GM21526 (cell line): ENCODE data around the gene TMIE.
"Not testable (repeated sequence)": the region's sequence is repeated elsewhere in the genome, so short reads cannot be mapped to it uniquely, and the experiment has no call there.

Experiments
- ATAC-seq: cut with Tn5 transposase; IDR thresholded peaks from one replicate; pipeline ENCODE4 v1.9.1; 2021; ENCODE audit warnings: moderate library complexity; ENCODE audit not compliant: unreplicated experiment, low FRiP score

Gene TMIE

DNA sequence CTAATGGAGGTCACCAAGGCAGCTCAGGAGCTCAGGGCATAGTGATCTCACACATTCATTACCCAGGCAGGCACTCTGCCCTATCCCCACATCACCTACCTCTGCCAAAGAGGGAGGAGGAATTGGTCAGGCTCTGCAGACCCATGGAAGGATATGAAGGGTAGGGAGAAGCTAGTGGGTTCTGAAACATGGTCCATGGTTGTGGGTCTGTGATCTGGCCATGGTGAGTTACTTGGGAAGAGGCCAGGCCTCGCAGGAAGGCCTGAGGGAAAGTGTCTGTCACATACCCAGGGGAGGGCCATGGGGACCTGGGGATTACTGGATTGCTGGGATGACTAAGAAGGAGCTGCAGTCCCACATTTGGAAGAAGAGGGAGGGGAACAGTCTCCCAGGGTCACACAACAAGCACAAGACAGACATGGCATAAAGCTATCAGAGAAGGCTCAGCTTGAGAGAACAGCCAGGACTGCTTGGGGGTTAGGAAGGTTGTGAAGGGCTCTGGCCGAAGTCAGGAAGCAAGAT is 17.9 kb downstream of the TMIE start:
- ATAC-seq, result no peak

DNA sequence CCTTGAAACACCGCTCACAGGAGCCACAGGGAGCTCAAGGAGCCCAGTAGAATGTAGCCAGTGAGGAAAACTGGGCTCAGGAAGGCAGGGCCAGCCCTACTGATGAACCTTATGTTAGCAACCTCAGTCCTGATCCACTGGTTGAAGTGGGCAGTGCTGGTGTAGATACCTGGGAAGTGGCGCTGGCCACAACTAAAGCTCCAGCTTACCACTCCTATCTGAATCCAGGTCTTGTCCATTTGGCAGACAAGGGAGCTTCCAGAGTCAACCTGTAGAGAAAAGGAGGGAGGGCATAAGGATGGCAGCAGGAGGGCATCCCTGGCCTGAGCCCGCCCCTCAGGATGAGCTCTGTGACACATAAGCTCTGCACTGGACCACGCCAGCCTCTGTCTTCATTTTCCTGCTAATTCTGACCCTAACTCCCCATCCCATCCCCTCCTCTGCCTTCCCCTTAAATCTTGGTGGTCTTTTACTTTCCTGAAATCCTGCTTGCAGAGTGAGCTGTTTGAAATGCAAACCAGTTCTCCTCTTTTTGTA is 18.6 kb downstream of the TMIE start:
- ATAC-seq, result no peak

GRCh38 chr3:46721009-46721408 is 19.8 kb downstream of the TMIE start:
- ATAC-seq, result no peak

GRCh38 chr3:46722443-46722842 is 21.3 kb downstream of the TMIE start:
- ATAC-seq, result no peak

DNA sequence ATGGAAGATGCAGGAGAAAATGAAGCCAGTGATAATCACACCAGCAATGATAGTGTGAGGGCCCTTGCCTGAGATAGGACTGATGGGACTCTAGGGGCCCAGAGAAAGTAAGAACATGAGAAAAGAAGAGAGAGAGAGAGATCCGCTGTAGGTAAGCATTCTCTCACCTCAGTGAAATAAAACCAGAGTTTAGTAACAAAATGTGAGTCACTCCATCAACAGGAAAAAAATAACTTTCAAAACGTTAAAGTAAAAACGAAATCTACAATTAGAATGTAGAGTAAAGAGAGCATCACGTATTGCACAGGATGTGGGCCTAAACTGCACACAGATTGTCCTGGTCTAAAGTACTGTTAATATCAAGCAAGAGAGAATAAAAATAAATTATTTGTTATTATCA is 23.2 kb downstream of the TMIE start:
- ATAC-seq, result no peak

DNA sequence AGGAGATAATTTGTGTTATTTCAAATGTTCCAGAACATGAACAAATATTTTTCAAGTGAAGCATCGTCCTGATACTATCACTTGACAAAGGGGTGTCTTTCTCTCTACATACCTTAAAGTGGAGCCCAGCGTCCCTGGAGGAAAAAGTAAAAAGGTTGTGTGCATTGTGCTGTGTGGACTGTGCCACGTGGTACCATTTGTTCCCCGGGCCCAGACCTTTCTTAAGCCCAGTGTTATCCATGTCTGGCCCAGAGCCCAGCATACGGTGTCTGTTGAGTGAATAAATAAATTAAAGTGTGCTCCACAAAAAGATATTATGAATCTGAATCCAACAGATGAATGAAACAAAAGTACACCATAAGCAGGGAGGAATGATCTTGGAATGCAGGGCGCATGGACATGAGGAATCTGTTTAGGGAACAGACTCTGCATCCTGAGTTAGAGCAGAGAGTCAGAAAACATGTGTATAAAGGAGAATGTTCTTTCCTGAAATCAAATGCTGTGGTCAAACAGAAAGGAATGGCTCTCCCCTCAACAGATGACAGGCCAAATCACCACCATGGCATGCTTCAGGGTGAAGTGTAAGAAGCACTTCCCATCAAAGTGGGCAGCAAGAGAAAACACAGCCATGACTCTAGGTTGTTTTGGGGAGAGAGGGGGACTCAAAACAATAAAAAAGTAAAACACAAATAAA is 24.6 kb downstream of the TMIE start:
- no peak for ATAC-seq

DNA sequence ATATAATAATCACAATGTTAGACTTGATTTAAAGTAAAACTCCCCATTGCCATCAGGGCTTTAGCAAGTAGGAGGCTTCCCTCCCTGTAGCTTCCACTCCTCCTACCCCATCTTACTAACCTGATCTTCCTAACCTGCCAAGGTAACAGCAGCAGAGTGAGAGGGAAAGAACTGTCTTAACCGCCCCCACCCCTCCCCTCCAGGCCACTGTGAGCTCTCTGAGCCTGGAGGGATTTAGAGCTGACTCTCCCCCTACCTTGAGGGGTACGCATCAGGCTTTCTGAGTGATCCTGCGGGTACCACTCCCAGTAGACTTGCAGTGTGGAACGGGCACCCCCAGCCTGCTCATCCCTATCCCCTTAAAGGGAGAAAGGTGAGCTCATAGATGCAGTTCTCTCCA is 27.8 kb downstream of the TMIE start:
- ATAC-seq, result no peak

DNA sequence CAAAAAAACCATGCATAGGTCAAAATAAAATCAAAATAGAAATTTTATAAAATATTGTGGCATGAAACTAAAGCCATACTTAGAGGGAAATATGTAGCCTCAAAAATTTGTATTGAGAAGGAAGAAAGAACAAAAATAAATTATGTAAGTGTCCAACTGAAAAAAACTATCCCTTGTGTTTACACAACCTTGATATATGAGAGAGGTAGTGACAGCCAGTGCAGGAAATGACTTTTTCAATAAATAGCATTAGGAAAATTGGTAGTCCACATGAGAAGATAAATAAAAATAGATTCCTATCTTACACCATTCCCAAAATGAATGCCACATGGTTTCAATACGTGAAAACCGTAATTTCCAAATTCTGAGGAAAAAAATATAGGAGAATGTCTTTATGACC is 29.6 kb downstream of the TMIE start:
- ATAC-seq, result no peak

DNA sequence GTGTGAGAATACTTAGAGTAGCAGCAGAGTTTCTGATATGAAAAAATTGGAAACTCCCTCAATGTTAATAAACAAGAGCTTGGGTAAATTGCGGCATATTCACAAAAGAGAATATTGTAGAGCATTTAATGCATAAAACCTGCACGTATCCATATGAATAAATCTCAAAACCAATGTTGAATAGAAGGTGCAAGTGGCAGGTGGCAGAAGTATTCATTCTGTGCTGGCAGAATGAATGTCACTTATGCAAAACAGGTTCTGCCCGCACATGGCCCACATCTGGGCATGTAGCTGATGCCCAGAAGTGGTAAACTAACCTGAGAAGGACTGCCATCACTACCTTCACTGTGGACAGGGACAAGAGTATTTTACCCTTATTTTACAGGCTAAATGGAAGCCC is 30.6 kb downstream of the TMIE start:
- ATAC-seq, result no peak

- ATAC-seq, result no peak
Measured at GRCh38 chr3:46733026-46733800, 32.0 kb downstream of the TMIE start.

DNA sequence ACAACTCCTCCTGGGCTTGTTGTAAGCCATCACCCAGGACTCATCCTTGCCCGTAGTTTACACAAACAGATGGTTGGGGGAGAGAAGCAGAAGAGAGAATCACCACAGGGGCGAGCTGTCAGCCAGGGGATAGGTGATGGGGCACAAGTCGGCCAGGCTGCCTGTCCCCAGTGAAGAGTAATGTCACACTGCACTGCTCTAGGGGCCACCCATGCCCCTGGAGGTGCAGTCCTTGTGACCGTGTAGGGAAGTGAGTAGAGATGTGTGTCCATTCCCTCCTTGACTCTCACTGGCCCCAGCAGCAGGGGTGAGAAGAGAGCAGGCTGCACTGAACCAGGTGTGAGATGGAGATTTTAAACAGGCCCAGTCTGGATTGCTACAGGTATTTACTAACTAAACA is 33.6 kb downstream of the TMIE start:
- ATAC-seq, result no peak

- ATAC-seq, result no peak
Measured at GRCh38 chr3:46736006-46736872, 35.0 kb downstream of the TMIE start.

DNA sequence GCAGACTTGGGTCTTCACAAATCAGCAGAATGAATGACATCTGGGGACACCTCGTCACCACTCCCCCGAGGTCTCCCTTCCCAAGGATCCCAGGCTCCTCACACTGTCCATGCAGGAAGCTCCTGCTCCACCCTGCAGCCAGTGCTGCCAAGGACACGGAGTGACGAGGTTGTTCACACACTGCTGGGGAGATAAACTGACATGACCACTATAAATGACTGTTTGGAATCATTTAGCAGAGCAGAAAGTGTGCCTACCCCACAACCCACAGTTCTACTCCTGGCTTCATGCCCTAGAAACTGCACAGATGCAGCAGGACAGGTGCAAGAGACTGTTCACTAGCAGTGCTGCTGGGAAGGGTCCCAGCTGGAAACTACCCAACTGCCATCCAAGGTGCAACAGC is 36.1 kb downstream of the TMIE start:
- ATAC-seq, result no peak

DNA sequence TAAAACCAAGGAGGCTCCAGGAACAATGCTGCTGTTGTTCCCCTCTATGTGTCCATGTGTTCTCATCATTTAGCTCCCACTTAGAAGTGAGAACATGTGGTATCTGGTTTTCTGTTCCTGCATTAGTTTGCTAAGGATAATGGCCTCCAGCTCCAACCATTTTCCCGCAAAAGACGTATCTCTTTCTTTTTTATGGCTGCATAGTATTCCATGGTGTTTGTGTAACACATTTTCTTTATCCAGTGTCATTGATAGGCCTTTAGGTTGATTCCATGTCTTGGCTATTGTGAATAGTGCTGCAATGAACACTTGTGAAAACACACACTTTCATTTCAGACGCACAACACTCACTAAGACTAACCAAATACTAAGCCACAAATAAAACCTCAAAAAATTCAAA is 38.4 kb downstream of the TMIE start:
- not testable (repeated sequence) for ATAC-seq

DNA sequence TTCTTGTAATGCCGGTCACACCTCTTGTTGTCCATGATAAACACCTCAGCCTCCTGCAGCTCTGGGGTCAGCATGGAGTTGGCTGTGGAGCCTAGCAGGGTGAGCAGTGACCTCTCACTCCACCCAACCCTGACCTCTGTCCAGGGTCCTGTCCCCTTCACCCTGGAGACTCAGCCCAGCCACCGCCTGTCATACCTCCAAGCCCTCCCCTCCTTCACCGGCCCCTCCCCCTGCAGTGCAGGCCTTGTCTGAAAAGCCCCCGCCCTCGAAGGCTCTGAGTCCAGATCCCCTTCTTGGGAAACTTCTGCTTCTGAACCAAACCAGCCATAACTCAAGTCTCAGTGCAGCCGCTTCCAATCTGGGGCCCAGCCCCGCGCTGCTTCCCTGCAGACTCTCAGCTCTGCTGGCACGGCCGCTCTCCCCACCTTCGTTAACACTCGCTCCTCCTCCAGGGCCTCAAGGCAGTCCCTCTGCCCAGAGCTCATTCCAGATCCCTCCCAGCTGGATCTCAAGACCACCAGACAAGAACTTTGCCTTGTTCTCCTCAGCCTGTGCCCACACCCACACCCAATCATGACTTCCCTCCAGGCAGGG is 41.9 kb downstream of the TMIE start:
- no peak for ATAC-seq

- ATAC-seq, result no peak
Measured at GRCh38 chr3:46746711-46747110, 45.5 kb downstream of the TMIE start.

DNA sequence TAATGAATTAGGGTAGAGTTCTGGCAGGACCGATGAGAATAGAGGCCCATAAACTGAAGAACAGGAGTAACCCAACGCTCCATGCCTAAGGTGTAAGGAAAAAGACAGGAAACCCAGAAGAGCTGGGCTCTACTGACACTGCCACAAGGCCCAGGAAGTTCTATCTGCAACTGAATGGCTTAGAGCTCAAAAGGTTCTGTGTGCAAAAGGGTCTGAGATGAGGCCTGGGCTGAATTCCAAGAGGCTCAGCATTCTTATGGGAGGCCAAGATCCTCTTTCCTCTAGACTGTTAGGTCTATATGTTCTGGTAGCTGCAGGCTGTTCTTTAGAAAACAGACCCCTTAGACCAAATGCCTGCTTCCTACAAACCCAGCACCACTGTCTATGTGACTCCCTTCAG is 47.0 kb downstream of the TMIE start:
- no peak for ATAC-seq

GRCh38 chr3:46749129-46749528 is 47.9 kb downstream of the TMIE start:
- ATAC-seq, result no peak

- ATAC-seq, result no peak
Measured at GRCh38 chr3:46750555-46751038, 49.4 kb downstream of the TMIE start.

- ATAC-seq, result not testable (repeated sequence)
Measured at GRCh38 chr3:46753127-46753526, 51.9 kb downstream of the TMIE start.
